Upper lobe of left lung (tissue), 6 donors: ENCODE results near the gene GALK1. TPM values are rescaled to one million over a fixed set of nuclear protein-coding genes. Genes with fewer than 3 reads are reported as not detected.
"Not testable (repeated sequence)": the region's sequence is repeated elsewhere in the genome, so short reads cannot be mapped to it uniquely, and the experiment has no call there.

Experiments used
- ATAC-seq, 2 donors: fragments of 200-7000 bp; cut with Tn5 transposase; one replicate each; pipeline ENCODE4 v1.9.1; 2022; ENCODE audit warnings: mild to moderate bottlenecking in 2 of 2, moderate library complexity in 2 of 2; ENCODE audit not compliant: low FRiP score in 2 of 2
- DNase-seq, 2 donors: peaks; one replicate each; pipeline ENCODE4 v3.0.0-alpha.2; 2019 to 2020
- H3K27ac ChIP-seq, 4 donors: fragments of 200-600 bp; sonication (generic); one replicate each; pipeline ENCODE4 v1.5.1; 2016 to 2019
- H3K27me3 ChIP-seq, 4 donors: fragments of 200-600 bp; sonication (generic); one replicate each; pipeline ENCODE4 v1.5.1; 2017 to 2019
- H3K36me3 ChIP-seq, 4 donors: fragments of 200-600 bp; sonication (generic); one replicate each; pipeline ENCODE4 v1.5.1; 2016 to 2019
- H3K4me1 ChIP-seq, 4 donors: fragments of 200-600 bp; sonication (generic); one replicate each; pipeline ENCODE4 v1.5.1; 2018 to 2019
- H3K4me3 ChIP-seq, 4 donors: fragments of 200-600 bp; sonication (generic); one replicate each; pipeline ENCODE4 v1.5.1; 2017 to 2019; ENCODE audit warnings: mild to moderate bottlenecking in 2 of 4, moderate library complexity in 1 of 4
- H3K9me3 ChIP-seq, 4 donors: fragments of 200-600 bp; sonication (generic); one replicate each; pipeline ENCODE4 v1.5.1; 2018 to 2019
- CTCF ChIP-seq, 6 experiments: fragments of 450-650 bp in 4 of 6; fragments of 200-600 bp in 2 of 6; sonication (generic) in 2 of 6; IDR thresholded peaks; one replicate each; pipeline ENCODE4 v1.5.1; 2016 to 2019; ENCODE audit warnings: antibody characterized with exemption in 6 of 6
- EP300 ChIP-seq, 4 donors: sonication (generic); formaldehyde crosslinking; IDR thresholded peaks; one replicate each; pipeline ENCODE4 v1.5.1; 2017; ENCODE audit warnings: antibody characterized with exemption in 4 of 4, control low read depth in 2 of 4
- POLR2A ChIP-seq, 4 donors: fragments of 450-650 bp; IDR thresholded peaks; one replicate each; pipeline ENCODE4 v1.5.1; 2016 to 2017; ENCODE audit warnings: antibody characterized with exemption in 4 of 4, mild to moderate bottlenecking in 2 of 4
- POLR2AphosphoS5 ChIP-seq, 2 donors: sonication (generic); formaldehyde crosslinking; IDR thresholded peaks; one replicate each; pipeline ENCODE4 v1.5.1; 2017; ENCODE audit warnings: antibody characterized with exemption in 2 of 2
- WGBS, 2 donors: methylation state at CpG; one replicate each; pipeline ENCODE4 v1.1.5; 2017 to 2018; 5-methylcytosine and 5-hydroxymethylcytosine counted together
- total RNA-seq, 6 donors: library from RNA; depleted of rRNA in 4 of 6; stranded (reverse); fragments of >200 nt in 4 of 6; gene quantifications; one replicate each; pipeline versions ENCODE4 v1.1.0 to v1.2.1, GENCODE V29; 2016 to 2021
- donor health status: DM: no; HTN: no; CAD: no; lungs with moderate emphysema.
- donor health status: DM: no; HTN: yes; CAD: no; lungs with severe emphysema.

GALK1 gene
- total RNA-seq, 6 donors from 2014 or later, result 18.9 to 65.7 (median 40.6) TPM

- H3K27ac ChIP-seq, result peak overlapping the region; percentile 95 to 99 (median 99)
- 0% methylated on average over 18 to 44 of the region's 84 CpGs for WGBS, 2 donors
- peak overlapping the region; percentile 89 to 97 (median 90) for H3K4me3 ChIP-seq
- peaks cover 37 to 61% (median 45%) of the 10 kb centered on the region in 4 donors for H3K4me1 ChIP-seq
- ATAC-seq (peak; percentile 88 to 93), DNase-seq (peak; percentile 95)
- TF ChIP-seq EP300 (IDR thresholded peaks at IDR 0.05) (peak in 3 of 4 donors; percentile 96 to 97 (median 96)), POLR2AphosphoS5 (IDR thresholded peaks at IDR 0.05) (peak; percentile 100), POLR2A (IDR thresholded peaks at IDR 0.05) (peak; percentile 100), CTCF (IDR thresholded peaks at IDR 0.05) (peak in 2 of 6 experiments; percentile 18 to 50)
- peaks cover 11 to 47% (median 20%) of the 10 kb centered on the region in 4 donors for H3K36me3 ChIP-seq
- H3K27me3 ChIP-seq, result no peaks in the 10 kb centered on the region
- no peaks in the 10 kb centered on the region for H3K9me3 ChIP-seq
These were observed 14.4 kb upstream of the GALK1 start for GRCh38 chr17:75779250-75779986.

- DNase-seq (peak in 1 of 2 donors; percentile 57), ATAC-seq (peak in 1 of 2 donors; percentile 0)
- H3K4me3 ChIP-seq, result peak overlapping the region; percentile 89 to 97 (median 90)
- no peaks in the 10 kb centered on the region for H3K9me3 ChIP-seq
- TF ChIP-seq CTCF (IDR thresholded peaks at IDR 0.05), result peak; percentile 38 to 77 (median 66)
- TF ChIP-seq POLR2AphosphoS5 (IDR thresholded peaks at IDR 0.05), result no peak
- no peak for TF ChIP-seq POLR2A (IDR thresholded peaks at IDR 0.05)
- peaks cover 11 to 52% (median 20%) of the 10 kb centered on the region in 4 donors for H3K36me3 ChIP-seq
- H3K27me3 ChIP-seq, result no peaks in the 10 kb centered on the region
- H3K4me1 ChIP-seq, result peaks cover 33 to 56% (median 40%) of the 10 kb centered on the region in 4 donors
- WGBS, 2 donors, result 1% methylated on average over 17 to 33 of the region's 38 CpGs
- H3K27ac ChIP-seq, result peak overlapping the region; percentile 95 to 99 (median 99)
These were observed 13.9 kb upstream of the GALK1 start for GRCh38 chr17:75778861-75779249.

GRCh38 chr17:75778066-75778860 is 13.3 kb upstream of the GALK1 start:
- peaks cover 11 to 52% (median 20%) of the 10 kb centered on the region in 4 donors for H3K36me3 ChIP-seq
- peaks cover 28 to 50% (median 34%) of the 10 kb centered on the region in 4 donors for H3K4me1 ChIP-seq
- WGBS, 2 donors, result 0 to 2% methylated on average over 9 to 19 of the region's 19 CpGs
- not testable (repeated sequence) for H3K27me3 ChIP-seq, DNase-seq, H3K9me3 ChIP-seq, ATAC-seq
- H3K27ac ChIP-seq, result peak overlapping the region; percentile 95 to 99 (median 99)
- peak overlapping the region; percentile 89 to 97 (median 90) for H3K4me3 ChIP-seq

GRCh38 chr17:75777296-75777922 is 12.4 kb upstream of the GALK1 start:
- 0 to 10% methylated on average over 2 of the region's 2 CpGs for WGBS, 2 donors
- no peak for TF ChIP-seq POLR2A (IDR thresholded peaks at IDR 0.05)
- TF ChIP-seq EP300 (IDR thresholded peaks at IDR 0.05), result no peak
- no peak for TF ChIP-seq CTCF (IDR thresholded peaks at IDR 0.05)
- no peak for TF ChIP-seq POLR2AphosphoS5 (IDR thresholded peaks at IDR 0.05)
- no peak for ATAC-seq
- peaks cover 11 to 52% (median 20%) of the 10 kb centered on the region in 4 donors for H3K36me3 ChIP-seq
- DNase-seq, result no peak
- no peaks in the 10 kb centered on the region for H3K9me3 ChIP-seq
- H3K27me3 ChIP-seq, result no peaks in the 10 kb centered on the region
- H3K4me1 ChIP-seq, result peaks cover 25 to 43% (median 31%) of the 10 kb centered on the region in 4 donors
- peak overlapping the region; percentile 89 to 97 (median 90) for H3K4me3 ChIP-seq
- peak overlapping the region in 3 of 4 donors; percentile 60 to 99 (median 99) for H3K27ac ChIP-seq
